HG03439 (cell line): Measurements from ENCODE around the gene RNLS.

Experiments
- ATAC-seq: cut with Tn5 transposase; IDR thresholded peaks from one replicate; pipeline ENCODE4 v1.9.1; 2021; ENCODE audit warnings: mild to moderate bottlenecking, moderate library complexity; ENCODE audit not compliant: unreplicated experiment

The RNLS gene

DNA sequence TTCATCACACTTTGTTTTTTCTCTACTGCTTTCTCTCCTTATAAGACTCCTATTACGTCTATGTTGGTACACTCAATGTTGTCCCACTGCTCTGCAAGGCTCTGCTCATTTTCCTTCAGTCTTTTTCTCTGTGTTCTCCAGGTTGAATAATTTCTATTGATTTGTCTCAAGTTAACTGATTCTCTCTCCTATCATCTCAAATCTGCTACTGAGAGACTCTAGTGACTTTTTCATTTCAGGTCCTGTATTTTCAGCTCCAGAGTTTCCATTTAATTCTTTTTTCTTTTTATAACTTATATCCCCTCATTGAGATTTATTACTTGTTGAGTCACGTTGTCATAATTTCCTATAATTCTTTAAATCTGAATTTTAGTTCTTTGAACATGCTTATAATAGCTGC, 100.9 kb downstream of the RNLS start:
- ATAC-seq = no peak

DNA sequence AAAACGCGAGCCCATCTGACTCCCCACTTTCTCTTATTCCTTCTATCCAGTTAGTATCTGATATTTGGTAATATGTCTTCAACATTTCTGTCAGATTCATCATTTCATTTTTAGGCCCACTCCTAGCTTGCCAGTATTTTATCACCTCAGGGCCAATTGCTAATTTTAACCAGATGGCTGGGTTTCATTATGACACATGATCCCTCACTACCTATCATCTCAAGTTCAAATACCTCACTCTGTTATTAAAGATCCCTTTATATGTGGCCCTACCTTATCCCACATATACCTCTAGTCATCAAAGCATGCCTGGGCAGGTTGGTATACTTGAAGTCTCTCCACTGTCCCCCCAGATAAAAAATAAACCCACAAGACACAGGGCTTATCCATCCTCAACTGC, 104.9 kb downstream of the RNLS start:
- no peak for ATAC-seq

DNA sequence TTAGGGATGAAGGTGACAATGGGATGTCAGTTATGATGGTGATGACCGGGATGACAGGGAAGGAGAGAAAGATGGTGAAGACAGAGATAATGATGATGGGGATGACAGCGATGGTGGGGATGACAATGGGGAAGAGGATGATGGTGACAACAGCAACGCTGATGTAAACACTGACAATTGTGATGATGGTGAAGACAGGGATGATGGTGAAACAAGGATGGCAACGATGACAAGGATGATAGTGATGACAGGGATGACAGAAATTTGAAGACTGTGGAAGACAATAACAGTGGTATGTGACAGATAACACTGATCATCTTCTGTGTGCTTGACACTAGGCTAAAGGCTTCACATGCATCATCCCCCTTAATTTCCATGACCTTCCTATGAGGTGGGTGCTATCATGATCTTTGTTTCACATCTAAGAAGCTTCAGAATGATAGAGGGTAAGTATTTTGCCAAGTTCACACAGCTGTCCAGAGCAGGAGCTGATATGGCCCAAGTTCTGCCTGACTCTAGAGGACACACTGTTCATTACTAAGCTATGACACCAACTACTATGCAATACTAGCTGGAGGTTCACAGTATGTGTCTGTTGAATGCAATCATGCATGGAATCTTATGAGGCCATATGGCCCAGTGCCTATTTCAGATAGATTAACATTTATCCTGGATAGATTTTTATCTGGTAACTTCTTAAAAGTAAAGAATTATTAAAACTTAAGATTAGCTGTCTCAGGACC, 105.6 kb downstream of the RNLS start:
- ATAC-seq = no peak

- ATAC-seq = no peak
Observed at GRCh38 chr10:88474884-88475844, 108.0 kb downstream of the RNLS start.

DNA sequence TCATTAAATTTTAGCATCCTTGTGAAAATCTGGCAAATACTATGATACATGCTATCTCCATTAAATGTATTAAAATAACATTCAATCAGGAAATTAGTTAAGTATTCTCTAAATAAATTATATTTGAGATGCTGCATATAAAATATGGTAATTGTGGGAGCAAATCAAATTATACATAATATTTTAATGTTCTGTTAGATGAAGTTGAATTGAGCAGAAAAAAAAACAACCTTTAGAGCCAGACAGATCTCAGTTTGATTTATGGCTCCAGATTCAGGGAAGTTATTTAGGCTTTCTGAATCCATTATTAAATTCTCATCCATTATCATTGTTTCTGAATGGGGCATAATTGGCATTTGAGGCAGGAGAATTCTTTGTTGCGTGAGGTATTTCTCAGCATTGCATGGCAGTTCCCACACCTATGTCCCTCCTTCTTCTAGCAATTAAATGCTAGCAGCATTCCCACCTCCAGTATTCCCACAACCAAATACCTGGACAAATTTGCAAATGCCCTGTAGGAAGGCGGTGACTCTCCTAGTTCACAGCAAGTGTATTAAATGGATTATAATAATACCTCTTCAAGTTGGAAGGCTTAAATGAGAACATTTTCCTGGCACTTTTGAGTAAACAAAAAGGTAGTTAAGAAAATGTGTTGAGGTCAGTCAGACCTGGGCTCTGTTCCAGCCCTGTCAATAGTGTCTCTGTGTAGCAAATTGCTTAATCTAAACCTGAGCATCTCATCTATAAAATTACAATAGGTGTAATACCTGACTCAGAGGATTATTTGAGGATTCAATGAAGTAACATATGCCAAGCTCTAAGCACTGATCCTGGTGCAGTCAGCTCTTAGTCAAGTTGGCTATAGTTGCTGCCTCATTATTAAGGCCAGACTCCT, 108.9 kb downstream of the RNLS start:
- ATAC-seq = no peak

- no peak for ATAC-seq
Observed at GRCh38 chr10:88472540-88472939, 110.6 kb downstream of the RNLS start.

- no peak for ATAC-seq
Observed at GRCh38 chr10:88471899-88472298, 111.2 kb downstream of the RNLS start.

DNA sequence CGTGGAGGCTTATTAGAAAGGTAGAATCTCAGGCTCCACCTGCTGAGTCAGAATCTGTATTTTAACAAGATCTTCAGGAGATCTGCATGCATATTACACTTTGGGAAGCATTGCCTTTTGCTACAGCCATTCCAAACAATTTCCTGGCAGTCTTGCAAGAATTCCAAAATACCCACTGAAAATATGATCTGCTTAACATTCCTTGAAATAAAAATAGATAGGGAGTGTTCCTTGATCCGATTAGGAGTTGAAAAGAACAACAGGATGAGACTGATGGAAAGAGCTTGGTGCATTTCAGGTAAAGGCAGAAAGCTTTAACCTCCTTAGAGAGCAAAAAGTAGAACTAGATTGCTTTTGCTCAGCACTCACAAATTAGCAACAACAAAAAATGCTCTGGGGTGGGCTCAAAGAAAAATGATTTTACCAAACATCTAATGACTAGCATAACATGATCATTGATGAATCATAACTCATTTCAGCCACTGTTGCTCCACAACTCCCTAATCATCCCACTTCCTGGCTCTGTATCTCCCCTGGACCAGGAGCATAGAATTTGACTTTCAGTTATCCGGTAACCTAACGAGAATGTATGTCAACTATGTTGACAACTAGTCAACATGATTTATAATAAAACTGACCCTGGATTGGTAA, 115.2 kb downstream of the RNLS start:
- ATAC-seq = no peak

GRCh38 chr10:88466786-88467185, 116.3 kb downstream of the RNLS start:
- no peak for ATAC-seq

DNA sequence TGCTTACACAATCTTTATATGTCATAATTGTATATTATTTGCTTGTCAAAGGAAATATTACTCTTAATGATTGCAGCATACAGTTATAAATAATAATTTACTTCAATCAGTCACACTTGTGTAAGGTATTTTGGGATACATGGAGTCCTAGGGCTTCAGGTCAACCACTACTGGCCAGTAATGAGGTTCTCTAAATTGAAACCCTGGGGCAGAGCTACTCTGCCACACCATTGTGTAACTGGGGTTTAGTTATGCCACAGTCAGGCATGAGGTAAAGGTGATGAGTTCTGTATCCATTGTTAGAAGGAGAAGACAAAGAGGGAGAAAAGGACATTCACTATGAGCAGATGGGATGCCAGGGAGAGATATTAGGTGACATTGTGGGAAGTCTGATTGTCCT, 117.4 kb downstream of the RNLS start:
- ATAC-seq = no peak

GRCh38 chr10:88463811-88464210, 119.3 kb downstream of the RNLS start:
- ATAC-seq = no peak

DNA sequence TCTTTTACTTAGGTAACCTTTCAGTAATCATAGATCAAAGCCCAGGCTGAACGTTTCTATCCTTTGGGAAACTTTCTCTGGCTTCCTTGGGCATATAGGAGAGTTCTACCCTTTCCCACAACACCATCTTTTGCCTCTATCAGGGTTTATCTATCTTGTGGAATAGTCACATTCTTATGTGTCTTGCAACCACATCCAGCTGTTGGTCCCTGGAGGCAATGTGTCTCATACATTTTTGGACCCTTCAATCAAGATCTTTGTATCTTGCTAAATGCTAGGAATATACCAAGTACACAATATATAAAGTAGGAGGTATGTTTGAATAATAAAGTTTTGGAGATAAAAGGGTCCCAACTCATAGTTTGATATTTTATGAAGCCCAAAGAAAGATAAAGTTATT, 121.7 kb downstream of the RNLS start:
- no peak for ATAC-seq

DNA sequence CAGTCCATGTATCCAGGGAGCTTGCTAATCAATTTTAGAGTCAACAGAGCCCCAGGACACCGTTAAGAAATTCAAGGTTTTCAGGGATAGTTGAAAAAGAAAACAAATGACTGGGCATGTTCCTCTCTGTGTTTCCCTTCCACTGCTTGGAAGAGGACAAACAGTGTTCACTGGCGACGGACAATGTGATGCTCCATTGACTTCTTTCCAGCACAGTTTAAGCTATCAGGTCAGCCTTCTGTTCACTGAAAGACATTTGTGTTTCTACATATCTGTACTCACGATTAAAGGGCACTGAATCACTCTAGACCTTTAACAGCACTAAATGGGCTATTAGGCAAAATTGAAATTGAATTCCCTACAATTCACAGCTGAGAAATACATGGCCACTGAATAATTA, 123.6 kb downstream of the RNLS start:
- no peak for ATAC-seq

DNA sequence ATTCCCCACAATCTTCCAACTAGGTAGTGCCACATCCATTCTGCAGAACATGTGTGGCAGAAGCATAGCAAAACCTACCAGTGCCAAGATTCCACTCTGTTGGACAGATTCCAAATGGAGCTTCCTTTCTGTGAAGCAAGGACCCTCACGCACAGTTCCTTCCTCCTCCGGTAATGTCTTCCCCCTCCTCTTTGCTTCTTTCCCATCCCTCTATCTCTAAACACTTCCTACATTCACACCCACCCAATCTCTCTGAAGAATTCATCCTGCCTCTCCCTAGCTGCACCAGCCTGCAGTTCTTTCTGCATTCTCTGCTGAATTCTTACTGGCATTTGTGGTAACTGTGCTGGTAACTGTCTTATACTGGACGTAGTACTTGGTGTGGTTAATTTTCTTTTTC, 124.9 kb downstream of the RNLS start:
- ATAC-seq = no peak

DNA sequence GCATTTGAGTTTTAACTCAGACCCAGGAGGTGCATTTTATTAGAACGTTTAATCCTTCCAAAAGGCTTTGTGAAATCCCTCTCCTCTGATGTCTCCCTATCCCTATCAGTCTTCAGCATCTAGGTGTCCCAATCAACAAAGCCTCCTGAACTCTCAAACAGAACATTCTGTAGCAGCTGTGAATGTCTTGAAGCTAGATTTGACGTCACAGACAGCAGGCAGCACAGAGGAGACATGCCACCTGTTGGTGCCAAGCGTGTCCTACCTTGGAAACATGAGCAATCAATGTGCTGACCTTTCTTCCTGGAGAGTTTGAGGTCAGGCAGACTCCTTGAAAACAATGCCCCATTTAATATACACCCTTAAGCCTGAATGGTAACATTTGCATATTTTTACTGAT, 125.5 kb downstream of the RNLS start:
- ATAC-seq = no peak

DNA sequence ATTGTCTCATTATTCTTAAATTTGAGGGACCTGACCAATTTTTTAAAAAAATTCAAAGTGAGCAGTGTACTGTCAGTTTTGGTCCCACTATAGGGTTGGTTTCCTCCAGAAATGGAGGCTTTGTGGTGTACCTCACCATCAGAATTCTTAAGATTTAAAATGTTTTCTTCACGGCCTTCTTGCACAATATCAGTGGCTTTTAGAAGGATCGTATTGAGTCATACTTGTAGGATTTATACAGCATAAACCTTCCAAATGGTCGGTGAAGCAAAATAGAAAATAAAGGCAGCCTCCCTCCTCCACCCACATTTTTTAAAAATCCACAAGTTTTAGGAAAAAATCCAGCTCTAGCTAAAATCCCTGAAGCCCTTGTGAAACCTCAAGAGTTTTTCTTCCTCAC, 126.4 kb downstream of the RNLS start:
- no peak for ATAC-seq

- no peak for ATAC-seq
Observed at GRCh38 chr10:88455831-88456230, 127.3 kb downstream of the RNLS start.

DNA sequence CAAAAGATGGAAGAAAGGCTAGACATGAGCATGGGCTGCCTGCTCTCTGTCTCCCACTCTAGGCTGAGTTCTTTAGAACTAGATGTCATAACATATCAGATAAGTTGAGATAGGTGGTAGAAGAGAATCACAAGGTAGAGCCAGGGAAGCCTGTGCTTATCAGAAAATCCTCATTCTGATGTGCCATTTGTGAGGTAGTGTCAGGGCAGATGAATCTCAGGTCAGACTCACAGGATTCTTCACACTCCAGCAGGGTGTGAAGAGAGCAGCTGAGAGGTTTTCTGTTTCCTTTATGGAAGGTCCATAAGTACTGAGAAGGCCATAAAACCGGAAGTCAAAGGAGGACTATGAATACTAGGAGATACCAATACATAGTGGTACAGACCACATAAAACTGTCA, 132.9 kb downstream of the RNLS start:
- no peak for ATAC-seq

DNA sequence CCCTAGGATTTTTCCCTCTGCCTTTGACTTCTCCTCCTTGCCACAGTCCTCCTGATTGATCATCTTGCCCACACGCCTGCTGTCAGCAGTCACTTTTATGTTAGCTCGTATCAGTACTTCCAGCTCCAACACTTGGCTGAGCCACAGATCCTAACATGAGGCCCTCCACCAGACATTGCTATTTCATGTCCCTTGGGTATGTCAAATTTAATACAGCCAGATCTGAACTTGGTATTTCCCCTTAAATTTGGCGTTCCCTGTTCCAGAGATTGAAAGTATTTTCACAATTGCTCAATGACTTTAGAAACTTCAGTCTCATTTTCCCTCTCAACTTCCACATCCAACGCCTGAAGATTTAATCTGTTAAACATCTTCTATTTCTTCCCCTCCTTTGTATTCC, 140.4 kb downstream of the RNLS start:
- ATAC-seq = no peak

DNA sequence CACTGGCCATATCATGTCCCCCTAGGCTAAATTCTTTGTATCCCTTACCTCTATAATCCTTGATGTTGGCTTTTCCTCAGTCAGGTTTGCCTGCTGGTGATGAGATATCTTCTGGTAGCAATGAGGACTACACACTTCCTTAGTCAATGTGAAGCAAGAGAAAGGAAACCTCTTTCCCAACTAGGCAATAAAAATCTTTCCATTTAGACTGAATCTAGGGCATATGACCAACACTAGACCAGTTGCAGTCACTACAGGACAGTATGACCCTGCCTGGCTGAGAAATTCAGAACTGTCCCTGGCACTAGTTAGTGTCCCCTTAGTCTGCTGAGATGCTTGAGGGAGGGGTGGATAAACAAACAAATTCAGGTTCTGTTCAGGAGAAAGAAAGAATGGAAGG, 142.6 kb downstream of the RNLS start:
- no peak for ATAC-seq

GRCh38 chr10:88439932-88440331, 143.2 kb downstream of the RNLS start:
- ATAC-seq = no peak
